Kidney (tissue), 14 donors: ENCODE measurements around the gene MED13L. TPM values are rescaled to one million over a fixed set of nuclear protein-coding genes. Genes with fewer than 3 reads are reported as not detected.

Experiments used
- DNase-seq, 5 donors: peaks; one replicate each; pipeline ENCODE4 v3.0.0-alpha.2; 2013 to 2020
- FAIRE-seq: peaks from 2 replicates; lab custom pipeline; 2012; peaks lifted over from hg19 to GRCh38; lab: Jason Lieb, UNC
- H3K27ac ChIP-seq, 2 donors: one replicate each; pipeline ENCODE4 v1.7.0; 2013; ENCODE audit warnings: low read depth in 2 of 2, low read length in 2 of 2, inconsistent platforms in 1 of 2
- H3K27me3 ChIP-seq: one replicate; pipeline ENCODE4 v1.7.1; 2013; ENCODE audit warnings: low read length, inconsistent platforms; ENCODE audit not compliant: control insufficient read depth, insufficient read depth
- H3K36me3 ChIP-seq, 3 donors: one replicate each; pipeline versions ENCODE4 v1.7.0 to v1.7.1; 2013; ENCODE audit warnings: low read length in 3 of 3, control low read depth in 1 of 3, inconsistent platforms in 1 of 3; ENCODE audit not compliant: insufficient read depth in 3 of 3, control insufficient read depth in 2 of 3
- H3K4me1 ChIP-seq, 3 donors: one replicate each; pipeline versions ENCODE4 v1.7.0 to v1.7.1; 2013; ENCODE audit warnings: low read length in 3 of 3, inconsistent platforms in 1 of 3, low read depth in 1 of 3; ENCODE audit not compliant: control insufficient read depth in 2 of 3, insufficient read depth in 2 of 3
- H3K4me3 ChIP-seq, 3 donors: one replicate each; pipeline versions ENCODE4 v1.7.0 to v1.8.1; 2013; ENCODE audit warnings: low read length in 3 of 3, control low read depth in 1 of 3, inconsistent platforms in 1 of 3
- H3K9ac ChIP-seq, 3 donors: one replicate each; pipeline versions ENCODE4 v1.7.0 to v1.7.1; 2013; ENCODE audit warnings: low read length in 3 of 3, control low read depth in 1 of 3, inconsistent platforms in 1 of 3
- H3K9me3 ChIP-seq, 3 donors: one replicate each; pipeline versions ENCODE4 v1.7.0 to v1.7.1; 2013; ENCODE audit warnings: low read length in 3 of 3, control low read depth in 1 of 3, inconsistent platforms in 1 of 3; ENCODE audit not compliant: control insufficient read depth in 2 of 3, insufficient read depth in 1 of 3
- CTCF ChIP-seq: IDR thresholded peaks from 3 replicates; pipeline ENCODE4 v1.5.1; 2012; ENCODE audit warnings: mild to moderate bottlenecking, moderate library complexity, borderline replicate concordance; ENCODE audit not compliant: insufficient read depth; ENCODE audit errors: extremely low read depth
- intact Hi-C: fragments of 100-400 bp; cut with DNase I; formaldehyde crosslinking; loops from one replicate; pipeline ENCODE4 v1.11.1; 2022
- polyA plus RNA-seq: library from polyadenylated mRNA; stranded (reverse); fragments of 350-450 nt; fragmentation: Illumina TruSeq; extraction: RNeasy Lipid Tissue Mini Kit (QIAGEN cat#74804); gene quantifications from one replicate; pipeline ENCODE4 v1.2.3, GENCODE V29; 2014; ENCODE audit warnings: low read depth, low replicate concordance; ENCODE audit not compliant: insufficient read depth
- total RNA-seq: library from RNA; stranded (reverse); fragmentation: NEBNext Ultra II Directional; extraction: Animal tissue kit (Norgen Biotek cat#: 25700); gene quantifications from one replicate; pipeline ENCODE4 v1.2.1, GENCODE V29; 2021
- donor health status: control.
- donor health status: control.
- donor health status: control.
- donor health status: control.
- donor health status: control.
- donor health status: DM: yes; HTN: yes; CAD: no.
- donor health status: Normal renal cell carcinoma (clear cell type).

Gene MED13L
- total and polyA plus RNA-seq, 2 donors from 2014 or later, result 7.1 to 153 TPM

- H3K9me3 ChIP-seq, result no peaks in the 10 kb centered on the region
- H3K27ac ChIP-seq, result no peak overlapping the region
- H3K9ac ChIP-seq, result no peak overlapping the region
- H3K4me3 ChIP-seq, result no peak overlapping the region
- DNase-seq (peak; percentile 41 to 71 (median 57)), FAIRE-seq (peak; percentile 81)
- peak; percentile 65 for TF ChIP-seq CTCF
- peaks cover 4 to 12% (median 10%) of the 10 kb centered on the region in 3 donors for H3K4me1 ChIP-seq
- H3K27me3 ChIP-seq, result no peaks in the 10 kb centered on the region
- H3K36me3 ChIP-seq, result no peaks in the 10 kb centered on the region
- intact Hi-C loops, result no loop called here
Observed at GRCh38 chr12:116066381-116067230, 210.9 kb downstream of the MED13L start.

- no peak for FAIRE-seq
- H3K4me3 ChIP-seq, result peak overlapping the region in 1 of 3 donors; percentile 8
- H3K36me3 ChIP-seq, result no peaks in the 10 kb centered on the region
- peak in 2 of 5 donors; percentile 31 to 62 for DNase-seq
- peaks cover 4 to 12% (median 10%) of the 10 kb centered on the region in 3 donors for H3K4me1 ChIP-seq
- no peak overlapping the region for H3K27ac ChIP-seq
- H3K9me3 ChIP-seq, result no peaks in the 10 kb centered on the region
- TF ChIP-seq CTCF, result no peak
- no peaks in the 10 kb centered on the region for H3K27me3 ChIP-seq
- intact Hi-C loops, result no loop called here
- H3K9ac ChIP-seq, result no peak overlapping the region
Observed at GRCh38 chr12:116065606-116066005, 211.9 kb downstream of the MED13L start.

- Histone ChIP-seq H3K27me3 (no peaks in the 10 kb centered on the region), H3K4me3 (no peak overlapping the region), H3K9ac (no peak overlapping the region), H3K9me3 (no peaks in the 10 kb centered on the region), H3K36me3 (no peaks in the 10 kb centered on the region), H3K4me1 (peaks cover 4 to 10% (median 10%) of the 10 kb centered on the region in 3 donors), H3K27ac (no peak overlapping the region)
- intact Hi-C loops, result no loop called here
- DNase-seq (no peak), FAIRE-seq (no peak)
- no peak for TF ChIP-seq CTCF
Observed at GRCh38 chr12:116064493-116064892, 213.0 kb downstream of the MED13L start.
